ENCODE data around the gene LAMA1.

- TF ChIP-seq EZH2phosphoT487 (IDR thresholded peaks at IDR 0.05; ENCODE audit: borderline replicate concordance, low read length) (no peak), CTCF (conservative IDR thresholded peaks at IDR 0.05; ENCODE audit: low read depth, low read length) (no peak)
These were observed 67.6 kb downstream of the LAMA1 start for GRCh38 chr18:7049951-7050350.
